Activated CD8-positive, alpha-beta T cell treated with anti-CD3 and anti-CD28 coated beads for 36 hours (primary cell): Measurements from ENCODE around the gene NHLRC2. TPM values are rescaled to one million over a fixed set of nuclear protein-coding genes. Genes with fewer than 3 reads are reported as not detected.

Source experiments
- ATAC-seq: fragments of 200-7000 bp; cut with Tn5 transposase; one replicate; pipeline ENCODE4 v1.10.0; 2021; ENCODE audit warnings: mild to moderate bottlenecking, moderate library complexity
- CTCF ChIA-PET: fragments of 350-600 bp; sonication (Branson Sonifier 250); formaldehyde crosslinking; loops from one replicate; lab custom pipeline; 2021; ENCODE audit warnings: antibody characterized with exemption; lab: Charles Lee
- POLR2A ChIA-PET: fragments of 350-600 bp; sonication (Branson Sonifier 250); formaldehyde crosslinking; loops from one replicate; lab custom pipeline; 2021; ENCODE audit warnings: antibody characterized with exemption; lab: Charles Lee
- DNase-seq: peaks from one replicate; pipeline ENCODE4 v3.0.0-alpha.2; 2020
- H3K27ac Mint-ChIP-seq: one replicate; pipeline ENCODE4 v1.8.0; 2021; ENCODE audit warnings: mild to moderate bottlenecking, mixed read lengths
- H3K27me3 Mint-ChIP-seq: one replicate; pipeline ENCODE4 v1.8.0; 2021; ENCODE audit warnings: mixed read lengths
- H3K36me3 Mint-ChIP-seq: one replicate; pipeline ENCODE4 v1.8.0; 2021; ENCODE audit warnings: low read depth, mixed read lengths
- H3K4me1 Mint-ChIP-seq: one replicate; pipeline ENCODE4 v1.8.0; 2021; ENCODE audit warnings: low read depth, mixed read lengths
- H3K4me3 Mint-ChIP-seq: one replicate; pipeline ENCODE4 v1.8.0; 2021; ENCODE audit warnings: mild to moderate bottlenecking, moderate library complexity, mixed read lengths
- H3K9me3 Mint-ChIP-seq: one replicate; pipeline ENCODE4 v1.8.0; 2021; ENCODE audit warnings: mixed read lengths
- CTCF ChIP-seq: fragments of 200-600 bp; IDR thresholded peaks from one replicate; pipeline ENCODE4 v1.8.0; 2022; ENCODE audit warnings: antibody characterized with exemption, mild to moderate bottlenecking
- intact Hi-C: fragments of 100-400 bp; cut with micrococcal nuclease; formaldehyde crosslinking; loops from one replicate; pipeline ENCODE4 v1.10.0; 2022
- total RNA-seq, 2 experiments: library from RNA; stranded (reverse); gene quantifications; one replicate each; pipeline ENCODE4 v1.2.3, GENCODE V29; 2021

The NHLRC2 gene
- total RNA-seq, 2 experiments from 2014 or later, result 23.0 to 23.9 TPM

GRCh38 chr10:113924186-113924585 lies 69.7 kb downstream of the NHLRC2 start:
- no peak for TF ChIP-seq CTCF
- H3K9me3 Mint-ChIP-seq, result peaks cover 11% of the 10 kb centered on the region
- no peak overlapping the region for H3K27ac Mint-ChIP-seq
- H3K4me1 Mint-ChIP-seq, result no peaks in the 10 kb centered on the region
- ChIA-PET CTCF (no interaction called here), POLR2A (no interaction called here)
- no peak overlapping the region for H3K4me3 Mint-ChIP-seq
- ATAC-seq (no peak), DNase-seq (no peak)
- H3K27me3 Mint-ChIP-seq, result peaks cover 23% of the 10 kb centered on the region
- intact Hi-C loops, result no loop called here
- peaks cover 5% of the 10 kb centered on the region for H3K36me3 Mint-ChIP-seq

GRCh38 chr10:113924664-113925063 lies 70.2 kb downstream of the NHLRC2 start:
- intact Hi-C loops, result no loop called here
- ATAC-seq (no peak), DNase-seq (no peak)
- peaks cover 5% of the 10 kb centered on the region for H3K36me3 Mint-ChIP-seq
- H3K4me3 Mint-ChIP-seq, result no peak overlapping the region
- H3K27me3 Mint-ChIP-seq, result peaks cover 23% of the 10 kb centered on the region
- no peaks in the 10 kb centered on the region for H3K4me1 Mint-ChIP-seq
- H3K27ac Mint-ChIP-seq, result no peak overlapping the region
- H3K9me3 Mint-ChIP-seq, result peaks cover 11% of the 10 kb centered on the region
- no peak for TF ChIP-seq CTCF
- POLR2A ChIA-PET, result no interaction called here
- CTCF ChIA-PET, result no interaction called here

GRCh38 chr10:113927440-113927839 lies 73.0 kb downstream of the NHLRC2 start:
- H3K4me3 Mint-ChIP-seq, result no peak overlapping the region
- TF ChIP-seq CTCF, result no peak
- no peak overlapping the region for H3K27ac Mint-ChIP-seq
- intact Hi-C loops, result no loop called here
- POLR2A ChIA-PET, result no interaction called here
- no peak for ATAC-seq
- peaks cover 5% of the 10 kb centered on the region for H3K36me3 Mint-ChIP-seq
- peaks cover 23% of the 10 kb centered on the region for H3K27me3 Mint-ChIP-seq
- H3K9me3 Mint-ChIP-seq, result peaks cover 11% of the 10 kb centered on the region
- DNase-seq, result no peak
- CTCF ChIA-PET, result no interaction called here
- H3K4me1 Mint-ChIP-seq, result no peaks in the 10 kb centered on the region

- POLR2A ChIA-PET, result no interaction called here
- no peak overlapping the region for H3K27ac Mint-ChIP-seq
- intact Hi-C loops, result no loop called here
- DNase-seq (no peak), ATAC-seq (no peak)
- H3K9me3 Mint-ChIP-seq, result peaks cover 11% of the 10 kb centered on the region
- no peaks in the 10 kb centered on the region for H3K4me1 Mint-ChIP-seq
- H3K4me3 Mint-ChIP-seq, result no peak overlapping the region
- H3K27me3 Mint-ChIP-seq, result peaks cover 20% of the 10 kb centered on the region
- CTCF ChIA-PET, result no interaction called here
- H3K36me3 Mint-ChIP-seq, result peaks cover 5% of the 10 kb centered on the region
- TF ChIP-seq CTCF, result no peak
Observed at GRCh38 chr10:113928830-113929229, 74.4 kb downstream of the NHLRC2 start.

- no peak for TF ChIP-seq CTCF
- peaks cover 16% of the 10 kb centered on the region for H3K27me3 Mint-ChIP-seq
- DNase-seq (no peak), ATAC-seq (no peak)
- no peaks in the 10 kb centered on the region for H3K4me1 Mint-ChIP-seq
- no peak overlapping the region for H3K27ac Mint-ChIP-seq
- intact Hi-C loops, result no loop called here
- ChIA-PET POLR2A (interaction anchor here (1.1 kb wide), 1 partner anchor 18 kb away, joined by 3 read pairs; no protein-coding TSS in a partner anchor), CTCF (interaction anchor here (1.0 kb wide), 1 partner anchor 130 kb away, joined by 3 read pairs; no protein-coding TSS in a partner anchor)
- peaks cover 8% of the 10 kb centered on the region for H3K9me3 Mint-ChIP-seq
- no peak overlapping the region for H3K4me3 Mint-ChIP-seq
- peaks cover 5% of the 10 kb centered on the region for H3K36me3 Mint-ChIP-seq
Observed at GRCh38 chr10:113929522-113929921, 75.1 kb downstream of the NHLRC2 start.
